Osteocyte (in vitro differentiated cells): Measurements from ENCODE around the gene RNF2. TPM values are rescaled to one million over a fixed set of nuclear protein-coding genes. Genes with fewer than 3 reads are reported as not detected.

ENCODE experiments used
- DNase-seq: peaks from one replicate; pipeline ENCODE4 v3.0.0; 2021; ENCODE audit warnings: mixed read lengths; ENCODE audit not compliant: unreplicated experiment; ENCODE audit errors: extremely low spot score
- H3K27ac Mint-ChIP-seq: one replicate; pipeline ENCODE4 v1.8.0; 2021; ENCODE audit warnings: mild to moderate bottlenecking, mixed read lengths; ENCODE audit not compliant: unreplicated experiment
- H3K27me3 Mint-ChIP-seq: one replicate; pipeline ENCODE4 v1.8.0; 2021; ENCODE audit warnings: mixed read lengths; ENCODE audit not compliant: unreplicated experiment
- H3K36me3 Mint-ChIP-seq: one replicate; pipeline ENCODE4 v1.8.0; 2021; ENCODE audit warnings: mixed read lengths; ENCODE audit not compliant: unreplicated experiment
- H3K4me1 Mint-ChIP-seq: one replicate; pipeline ENCODE4 v1.8.0; 2021; ENCODE audit warnings: mixed read lengths; ENCODE audit not compliant: unreplicated experiment
- H3K4me3 Mint-ChIP-seq: one replicate; pipeline ENCODE4 v1.8.0; 2021; ENCODE audit warnings: mild to moderate bottlenecking, moderate library complexity, mixed read lengths; ENCODE audit not compliant: unreplicated experiment
- H3K9me3 Mint-ChIP-seq: one replicate; pipeline ENCODE4 v1.8.0; 2021; ENCODE audit warnings: mixed read lengths; ENCODE audit not compliant: unreplicated experiment
- CTCF ChIP-seq: fragments of 200-600 bp; sonication (generic); IDR thresholded peaks from 2 replicates; pipeline ENCODE4 v1.5.0; 2021; ENCODE audit warnings: antibody characterized with exemption, mild to moderate bottlenecking, moderate library complexity
- total RNA-seq: library from RNA; stranded (reverse); gene quantifications from 2 replicates; pipeline ENCODE4 v1.2.1, GENCODE V29; 2021

The RNF2 gene
- total RNA-seq, 1 donor from 2014 or later: 19.5 TPM

- Mint-ChIP-seq H3K4me3 (no peak overlapping the region), H3K27ac (no peak overlapping the region), H3K27me3 (no peaks in the 10 kb centered on the region), H3K36me3 (peaks cover 12% of the 10 kb centered on the region), H3K4me1 (no peaks in the 10 kb centered on the region), H3K9me3 (peaks cover 16% of the 10 kb centered on the region)
- TF ChIP-seq CTCF: no peak
- DNase-seq: no peak
Measured at GRCh38 chr1:185112356-185112755, 67.0 kb downstream of the RNF2 start.

DNA sequence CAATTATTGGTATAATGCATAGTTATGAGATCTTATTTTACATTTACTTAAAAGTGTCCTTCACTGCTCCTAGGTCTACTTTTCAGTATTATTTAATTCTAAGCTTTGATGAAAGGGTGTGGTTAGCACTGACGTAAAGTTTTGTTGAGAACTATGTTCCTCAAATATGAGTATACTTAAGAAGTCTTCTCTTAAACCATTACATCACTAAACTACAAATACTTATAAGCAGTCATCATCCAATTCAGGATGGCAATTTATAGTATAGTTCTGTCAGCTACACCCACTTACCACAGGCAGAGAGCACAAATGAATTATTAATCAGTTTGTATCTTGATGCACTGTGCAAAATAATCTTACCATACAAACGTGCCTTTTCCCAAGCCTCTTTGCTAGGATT, 84.3 kb downstream of the RNF2 start:
- no peak for DNase-seq
- no peak overlapping the region for H3K27ac Mint-ChIP-seq
- peaks cover 16% of the 10 kb centered on the region for H3K9me3 Mint-ChIP-seq
- peaks cover 56% of the 10 kb centered on the region for H3K36me3 Mint-ChIP-seq
- no peaks in the 10 kb centered on the region for H3K27me3 Mint-ChIP-seq
- H3K4me3 Mint-ChIP-seq: no peak overlapping the region
- TF ChIP-seq CTCF: no peak
- H3K4me1 Mint-ChIP-seq: no peaks in the 10 kb centered on the region

DNA sequence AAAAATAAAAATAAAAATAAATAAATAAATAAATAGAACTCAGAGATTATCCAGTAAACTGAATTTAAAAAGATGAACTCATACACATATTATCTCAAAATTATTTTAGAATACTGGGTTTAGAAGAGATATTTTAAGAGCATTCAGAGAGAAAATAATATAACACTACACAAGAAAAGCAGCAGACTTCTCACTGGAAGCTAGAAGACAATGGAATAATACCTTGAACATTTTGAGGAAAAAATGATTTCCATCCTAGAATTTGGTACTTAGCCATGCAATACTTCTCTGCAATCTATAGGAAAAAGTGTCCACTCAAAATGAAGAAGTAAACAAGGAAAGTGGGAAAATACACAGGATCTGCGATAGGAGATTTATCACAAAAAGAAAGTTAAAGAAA, 87.2 kb downstream of the RNF2 start:
- no peak for DNase-seq
- peaks cover 16% of the 10 kb centered on the region for H3K9me3 Mint-ChIP-seq
- no peak overlapping the region for H3K27ac Mint-ChIP-seq
- no peak overlapping the region for H3K4me3 Mint-ChIP-seq
- H3K4me1 Mint-ChIP-seq: no peaks in the 10 kb centered on the region
- no peak for TF ChIP-seq CTCF
- no peaks in the 10 kb centered on the region for H3K27me3 Mint-ChIP-seq
- peaks cover 65% of the 10 kb centered on the region for H3K36me3 Mint-ChIP-seq

DNA sequence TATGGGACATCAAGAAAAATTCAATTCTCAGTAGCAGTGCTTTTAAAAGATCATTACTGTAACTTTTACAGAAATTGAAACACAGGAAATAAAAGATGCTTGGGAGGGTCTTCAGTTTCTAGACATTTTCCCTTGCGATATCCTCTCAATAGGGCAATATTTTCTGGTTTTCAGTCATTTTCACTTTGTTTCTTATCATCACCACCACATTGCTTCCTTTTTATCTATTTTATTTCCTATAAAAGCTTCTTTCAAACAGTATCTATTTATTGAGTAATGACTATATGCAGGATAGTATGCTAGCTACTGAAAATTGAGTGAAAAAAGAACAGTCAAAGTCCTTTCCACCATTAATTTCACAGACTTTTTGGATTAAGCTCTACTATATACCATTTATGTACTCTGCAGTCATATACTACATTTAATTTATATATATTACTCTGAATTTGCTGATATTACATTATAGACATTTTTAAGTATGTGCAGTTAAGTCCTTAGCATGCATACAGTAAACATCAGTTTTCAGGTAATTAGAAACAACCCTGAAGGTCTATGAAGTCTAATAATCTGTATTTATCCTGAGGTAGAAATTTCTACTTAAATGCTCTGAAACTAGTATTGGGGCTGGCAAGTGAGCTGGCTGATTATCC, 92.7 kb downstream of the RNF2 start:
- Mint-ChIP-seq H3K27ac (no peak overlapping the region), H3K36me3 (peaks cover 48% of the 10 kb centered on the region), H3K4me3 (no peak overlapping the region), H3K9me3 (peaks cover 4% of the 10 kb centered on the region), H3K4me1 (no peaks in the 10 kb centered on the region), H3K27me3 (no peaks in the 10 kb centered on the region)
- TF ChIP-seq CTCF: no peak
- no peak for DNase-seq

GRCh38 chr1:185139246-185139645, 93.9 kb downstream of the RNF2 start:
- TF ChIP-seq CTCF: no peak

More at GRCh38 chr1:185139246-185139645, 93.9 kb downstream of the RNF2 start:
- Mint-ChIP-seq H3K27ac (no peak overlapping the region), H3K36me3 (peaks cover 41% of the 10 kb centered on the region), H3K4me3 (no peak overlapping the region), H3K4me1 (no peaks in the 10 kb centered on the region), H3K9me3 (no peaks in the 10 kb centered on the region), H3K27me3 (no peaks in the 10 kb centered on the region)
- no peak for DNase-seq
